Osteoblast (primary cell): ENCODE data around the gene HLA-DRB1. TPM values are rescaled to one million over a fixed set of nuclear protein-coding genes. Genes with fewer than 3 reads are reported as not detected.

Experiments
- DNase-seq: peaks from one replicate; pipeline ENCODE4 v3.0.0; 2011; ENCODE audit warnings: low spot score, mixed read lengths; ENCODE audit not compliant: insufficient read length; ENCODE audit errors: missing footprints
- H2AFZ ChIP-seq: 2 replicates; pipeline ENCODE4 v1.6.0; 2011; ENCODE audit warnings: mild to moderate bottlenecking, low read length
- H3K27ac ChIP-seq: 2 replicates; pipeline ENCODE4 v1.5.1; 2011; ENCODE audit warnings: mild to moderate bottlenecking, low read depth, low read length, moderate library complexity
- H3K27me3 ChIP-seq: 2 replicates; pipeline ENCODE4 v1.6.0; 2012; ENCODE audit warnings: mild to moderate bottlenecking, control low read depth, inconsistent platforms, low read length, moderate library complexity; ENCODE audit not compliant: insufficient read depth
- H3K36me3 ChIP-seq: 2 replicates; pipeline ENCODE4 v1.5.1; 2011; ENCODE audit warnings: mild to moderate bottlenecking, low read length, control low read depth, moderate library complexity; ENCODE audit not compliant: insufficient read depth
- H3K4me1 ChIP-seq: 2 replicates; pipeline ENCODE4 v1.5.1; 2011; ENCODE audit warnings: mild to moderate bottlenecking, low read length, control low read depth, moderate library complexity; ENCODE audit not compliant: insufficient read depth
- H3K4me2 ChIP-seq: 2 replicates; pipeline ENCODE4 v1.6.0; 2011; ENCODE audit warnings: mild to moderate bottlenecking, low read length; ENCODE audit not compliant: insufficient read depth
- H3K4me3 ChIP-seq: fragments of 200-600 bp; sonication (generic); 3 replicates; pipeline ENCODE4 v1.5.1; 2012; ENCODE audit warnings: mild to moderate bottlenecking, low read length, inconsistent platforms; ENCODE audit not compliant: insufficient read depth
- H3K79me2 ChIP-seq: 2 replicates; pipeline ENCODE4 v1.6.0; 2012; ENCODE audit warnings: mild to moderate bottlenecking, low read length, control low read depth, inconsistent platforms; ENCODE audit not compliant: insufficient read depth
- H3K9me3 ChIP-seq: 2 replicates; pipeline ENCODE4 v1.5.1; 2011; ENCODE audit warnings: low read depth, low read length, control low read depth
- H4K20me1 ChIP-seq: 2 replicates; pipeline ENCODE4 v1.6.0; 2012; ENCODE audit warnings: mild to moderate bottlenecking, low read length, control low read depth; ENCODE audit not compliant: insufficient read depth
- total RNA-seq: library from RNA; depleted of rRNA; stranded (reverse); fragments of >200 nt; gene quantifications from 2 replicates; pipeline ENCODE4 v1.2.3, GENCODE V29; 2012
- TF ChIP-seq, protein P1 (sequence below): IDR thresholded peaks from 2 replicates; pipeline ENCODE4 v1.5.1; 2011; ENCODE audit warnings: mild to moderate bottlenecking, low read depth, low read length, moderate library complexity; ENCODE audit errors: extremely low read depth

The HLA-DRB1 gene
- total RNA-seq, 1 donor: 1.1 TPM

- no peak overlapping the region for H3K4me3 ChIP-seq
- H2AFZ ChIP-seq: no peak overlapping the region
- H3K4me1 ChIP-seq: no peaks in the 10 kb centered on the region
- no peaks in the 10 kb centered on the region for H4K20me1 ChIP-seq
- H3K36me3 ChIP-seq: no peaks in the 10 kb centered on the region
- H3K4me2 ChIP-seq: no peak overlapping the region
- no peaks in the 10 kb centered on the region for H3K79me2 ChIP-seq
- H3K27me3 ChIP-seq: no peaks in the 10 kb centered on the region
- no peak overlapping the region for H3K27ac ChIP-seq
- no peak for DNase-seq
- H3K9me3 ChIP-seq: no peaks in the 10 kb centered on the region
- TF ChIP-seq, protein P1, sequence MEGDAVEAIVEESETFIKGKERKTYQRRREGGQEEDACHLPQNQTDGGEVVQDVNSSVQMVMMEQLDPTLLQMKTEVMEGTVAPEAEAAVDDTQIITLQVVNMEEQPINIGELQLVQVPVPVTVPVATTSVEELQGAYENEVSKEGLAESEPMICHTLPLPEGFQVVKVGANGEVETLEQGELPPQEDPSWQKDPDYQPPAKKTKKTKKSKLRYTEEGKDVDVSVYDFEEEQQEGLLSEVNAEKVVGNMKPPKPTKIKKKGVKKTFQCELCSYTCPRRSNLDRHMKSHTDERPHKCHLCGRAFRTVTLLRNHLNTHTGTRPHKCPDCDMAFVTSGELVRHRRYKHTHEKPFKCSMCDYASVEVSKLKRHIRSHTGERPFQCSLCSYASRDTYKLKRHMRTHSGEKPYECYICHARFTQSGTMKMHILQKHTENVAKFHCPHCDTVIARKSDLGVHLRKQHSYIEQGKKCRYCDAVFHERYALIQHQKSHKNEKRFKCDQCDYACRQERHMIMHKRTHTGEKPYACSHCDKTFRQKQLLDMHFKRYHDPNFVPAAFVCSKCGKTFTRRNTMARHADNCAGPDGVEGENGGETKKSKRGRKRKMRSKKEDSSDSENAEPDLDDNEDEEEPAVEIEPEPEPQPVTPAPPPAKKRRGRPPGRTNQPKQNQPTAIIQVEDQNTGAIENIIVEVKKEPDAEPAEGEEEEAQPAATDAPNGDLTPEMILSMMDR: no peak
These were observed 13.4 kb downstream of the HLA-DRB1 start for GRCh38 chr6:32576250-32576649.

- TF ChIP-seq, protein P1: no peak
- Histone ChIP-seq H3K79me2 (no peaks in the 10 kb centered on the region), H3K9me3 (no peaks in the 10 kb centered on the region), H3K4me3 (no peak overlapping the region), H3K27me3 (no peaks in the 10 kb centered on the region), H3K36me3 (no peaks in the 10 kb centered on the region), H3K27ac (no peak overlapping the region), H4K20me1 (no peaks in the 10 kb centered on the region), H2AFZ (no peak overlapping the region), H3K4me1 (no peaks in the 10 kb centered on the region), H3K4me2 (no peak overlapping the region)
- DNase-seq: no peak
These were observed 19.2 kb downstream of the HLA-DRB1 start for GRCh38 chr6:32570363-32570905.

GRCh38 chr6:32568561-32568960 lies 21.1 kb downstream of the HLA-DRB1 start:
- H3K27ac ChIP-seq: no peak overlapping the region
- H3K4me1 ChIP-seq: no peaks in the 10 kb centered on the region
- no peak overlapping the region for H2AFZ ChIP-seq
- no peak overlapping the region for H3K4me3 ChIP-seq
- H3K27me3 ChIP-seq: no peaks in the 10 kb centered on the region
- H4K20me1 ChIP-seq: no peaks in the 10 kb centered on the region
- H3K36me3 ChIP-seq: no peaks in the 10 kb centered on the region
- no peaks in the 10 kb centered on the region for H3K9me3 ChIP-seq
- TF ChIP-seq, protein P1: no peak
- H3K79me2 ChIP-seq: no peaks in the 10 kb centered on the region
- no peak overlapping the region for H3K4me2 ChIP-seq
- no peak for DNase-seq

DNA sequence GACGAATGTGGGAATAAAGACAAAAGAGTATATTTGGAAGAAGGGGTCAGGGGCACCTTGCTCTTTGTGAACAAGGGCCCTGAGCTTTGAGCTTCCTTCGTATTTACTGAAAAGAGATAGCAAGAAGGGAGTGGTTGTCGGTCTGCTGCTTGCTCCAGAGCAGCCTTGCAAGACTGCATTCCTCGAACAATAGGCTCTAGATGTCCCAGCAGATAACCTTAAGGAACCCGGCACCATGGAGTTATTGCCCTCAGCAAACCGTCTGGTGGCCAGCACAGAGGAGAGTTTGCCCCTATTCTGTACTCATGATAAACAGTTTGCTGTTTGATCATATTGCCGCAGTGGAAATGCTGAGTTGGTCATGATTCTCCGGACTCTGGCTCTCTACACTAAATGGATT lies 22.7 kb downstream of the HLA-DRB1 start:
- no peaks in the 10 kb centered on the region for H3K27me3 ChIP-seq
- no peak for DNase-seq
- no peaks in the 10 kb centered on the region for H3K36me3 ChIP-seq
- TF ChIP-seq, protein P1: no peak
- H4K20me1 ChIP-seq: no peaks in the 10 kb centered on the region
- no peak overlapping the region for H3K4me3 ChIP-seq
- H3K27ac ChIP-seq: no peak overlapping the region
- H3K9me3 ChIP-seq: no peaks in the 10 kb centered on the region
- H3K79me2 ChIP-seq: no peaks in the 10 kb centered on the region
- H2AFZ ChIP-seq: no peak overlapping the region
- H3K4me1 ChIP-seq: no peaks in the 10 kb centered on the region
- H3K4me2 ChIP-seq: no peak overlapping the region
